Fibroblast of skin of abdomen (primary cell): Measurements from ENCODE around the gene TCEAL8. TPM values are rescaled to one million over a fixed set of nuclear protein-coding genes. Genes with fewer than 3 reads are reported as not detected.
"Not testable (repeated sequence)": the region's sequence is repeated elsewhere in the genome, so short reads cannot be mapped to it uniquely, and the experiment has no call there.

Experiments
- DNase-seq: peaks from one replicate; pipeline ENCODE4 v3.0.0-alpha.2; 2013
- polyA plus RNA-seq, 2 experiments: library from polyadenylated mRNA; unstranded; fragments of 120-200 nt; gene quantifications; one replicate each; pipeline ENCODE4 v1.2.1, GENCODE V29; 2013; ENCODE audit not compliant: insufficient read length in 2 of 2

TCEAL8 gene
- polyA plus RNA-seq (2013, experiment 1 of 2; ENCODE audit: insufficient read length) = 98.9 TPM
- 100 TPM for polyA plus RNA-seq (2013, experiment 2 of 2; ENCODE audit: insufficient read length)

DNA sequence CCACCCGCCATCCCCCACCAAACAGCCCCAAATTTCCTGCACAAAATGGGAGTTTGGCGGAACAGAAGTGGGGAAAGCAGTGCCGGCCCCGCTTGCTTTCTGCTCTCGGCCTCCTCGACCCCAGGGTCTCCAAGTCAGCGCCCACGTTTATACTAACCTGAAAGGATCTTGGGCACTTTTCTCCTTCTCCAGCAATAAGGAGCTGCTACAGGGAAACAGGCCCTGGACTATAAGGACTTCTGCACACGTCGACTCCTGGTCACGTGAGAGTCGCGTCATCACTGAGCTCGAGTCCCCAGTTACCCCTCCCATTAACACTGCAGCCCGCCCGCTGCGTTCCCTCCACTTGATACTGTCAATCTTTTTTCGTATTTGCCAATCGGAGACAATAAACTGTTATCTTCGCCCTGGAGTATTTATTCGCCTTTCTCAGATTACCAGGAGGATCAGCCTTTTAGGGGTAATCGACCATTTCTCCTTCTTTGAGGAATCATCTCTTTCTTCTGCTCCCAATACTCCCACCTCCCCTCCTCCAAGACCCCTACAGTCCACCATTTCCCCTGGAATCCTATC lies at the start of gene TCEAL8:
TSS of gene TCEAL8 (minus strand) at position 235 of the 573 bp plus-strand sequence. CDS start 1,176 bp downstream, outside the sequence.
- DNase-seq = peak; percentile 78

- DNase-seq = no peak
Observed at GRCh38 chrX:103304705-103305104, 49.8 kb upstream of the TCEAL8 start.

GRCh38 chrX:103293118-103293517 lies 38.2 kb upstream of the TCEAL8 start:
- DNase-seq = no peak

DNA sequence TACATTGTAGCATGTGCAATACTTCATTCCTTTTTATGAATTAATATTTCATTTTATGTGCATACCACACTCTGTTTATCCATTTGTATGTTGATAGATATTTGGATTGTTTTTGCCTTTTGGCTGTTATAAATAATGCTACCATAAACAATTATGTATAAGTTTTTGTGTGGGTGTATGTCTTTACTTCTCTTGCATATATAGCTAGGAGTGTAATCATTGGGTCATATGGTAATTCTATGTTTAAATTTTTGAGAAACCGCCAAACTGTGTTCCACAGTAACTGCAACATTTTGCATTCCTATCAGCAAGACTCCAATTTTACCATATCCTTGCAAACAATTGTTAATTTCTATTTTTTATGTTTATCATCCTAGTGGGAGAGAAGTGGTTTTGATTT lies 24.7 kb upstream of the TCEAL8 start:
- DNase-seq = no peak

- no peak for DNase-seq
Observed at GRCh38 chrX:103276581-103277002, 21.6 kb upstream of the TCEAL8 start, which contains the start of gene TCEAL5. Gene TCEAL5, minus strand, starts transcription at chrX:103276750. Its CDS starts 2,187 bp downstream, at chrX:103274563.

- no peak for DNase-seq
Observed at GRCh38 chrX:103275947-103276567, 21.1 kb upstream of the TCEAL8 start.

GRCh38 chrX:103274284-103274683 lies 19.3 kb upstream of the TCEAL8 start:
- DNase-seq = no peak

DNA sequence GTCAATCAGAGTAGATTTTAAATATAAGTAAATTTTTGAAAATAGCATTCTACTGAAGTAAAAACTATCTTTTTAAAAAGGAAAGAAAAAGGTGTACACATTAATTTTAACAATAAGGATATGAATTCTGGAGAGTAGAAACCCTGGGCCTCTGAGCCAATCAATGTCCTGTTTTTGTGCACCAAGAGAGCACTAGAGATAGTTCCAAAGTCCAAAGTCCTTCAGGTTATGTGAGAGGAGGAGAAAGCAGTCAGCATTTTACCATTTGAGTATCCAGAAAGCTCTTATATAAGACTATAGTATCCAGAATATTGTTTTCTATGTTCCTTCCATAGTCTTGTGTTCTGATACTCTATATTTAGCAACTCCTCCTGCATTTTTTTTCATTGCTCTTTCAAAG lies 3.3 kb upstream of the TCEAL8 start:
- DNase-seq = no peak

DNA sequence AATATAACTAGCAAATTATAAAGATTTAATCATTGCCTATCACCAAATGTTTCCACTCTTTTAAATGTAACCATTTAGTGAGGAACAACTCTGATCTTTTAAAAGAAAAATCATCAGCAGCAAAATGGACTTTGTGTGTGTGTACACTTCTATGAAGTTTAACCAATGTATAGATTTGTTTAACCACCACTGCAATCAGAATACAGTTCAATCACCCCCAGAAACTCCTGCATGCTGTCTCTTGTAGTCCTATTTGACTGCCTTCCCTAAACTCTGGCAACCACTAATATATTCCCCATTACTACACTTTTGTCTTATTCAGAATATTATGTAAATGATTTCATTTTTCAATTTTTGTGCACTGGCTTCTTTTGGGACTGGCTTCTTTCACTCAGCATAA lies 1.7 kb upstream of the TCEAL8 start:
- DNase-seq = no peak

DNA sequence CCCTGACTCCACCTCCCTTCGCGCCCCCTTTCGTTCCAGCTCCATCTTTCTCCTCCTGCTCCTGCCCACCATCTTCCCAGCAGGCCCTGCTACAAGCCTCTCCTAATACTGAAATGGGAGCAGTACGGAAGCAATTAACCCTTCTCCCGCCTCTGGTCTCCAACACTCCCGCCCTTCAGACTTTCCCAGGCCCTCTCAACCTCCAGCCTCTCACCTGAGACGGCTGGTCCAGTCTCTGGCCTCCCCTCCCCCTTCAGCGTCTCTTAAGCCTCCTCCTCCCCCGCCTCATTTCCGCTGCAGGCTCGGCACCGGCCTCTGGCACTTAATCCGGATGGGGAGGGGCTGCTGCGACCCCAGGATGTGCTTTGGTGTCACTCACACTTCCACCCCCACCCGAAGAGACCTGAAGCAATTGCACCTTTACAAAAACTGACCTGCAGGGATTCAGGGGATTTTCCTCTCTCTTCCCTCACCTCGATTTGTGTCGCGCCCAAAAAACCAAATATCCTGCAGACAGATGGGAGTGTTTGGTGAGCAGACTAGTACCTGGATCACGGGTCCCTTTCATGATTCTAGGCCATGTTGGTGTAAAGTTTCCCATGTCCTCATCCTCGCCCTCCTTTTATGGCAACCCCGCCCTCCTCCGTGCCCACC lies 657 bp downstream of the TCEAL8 start:
- DNase-seq = peak; percentile 22

DNA sequence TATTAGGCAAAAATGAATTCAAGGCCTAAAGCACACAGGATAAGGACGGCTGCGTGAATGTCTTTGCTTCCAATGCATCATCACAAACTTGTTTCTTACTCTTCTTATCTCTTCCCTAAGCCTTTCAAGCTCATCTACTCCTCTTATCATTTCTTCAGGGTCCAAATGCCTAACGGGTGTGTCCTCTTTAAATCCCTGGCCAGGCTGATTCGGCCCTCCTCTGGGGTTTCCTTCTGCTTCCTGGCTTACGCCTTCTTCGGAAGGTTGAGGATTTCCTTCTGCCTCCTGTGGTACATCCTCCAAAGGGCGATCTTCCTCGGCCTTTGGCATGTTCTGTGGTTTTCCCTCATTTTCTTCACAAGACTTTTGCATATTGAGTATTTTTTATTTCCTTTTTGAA lies 1.3 kb downstream of the TCEAL8 start:
- DNase-seq = no peak

DNA sequence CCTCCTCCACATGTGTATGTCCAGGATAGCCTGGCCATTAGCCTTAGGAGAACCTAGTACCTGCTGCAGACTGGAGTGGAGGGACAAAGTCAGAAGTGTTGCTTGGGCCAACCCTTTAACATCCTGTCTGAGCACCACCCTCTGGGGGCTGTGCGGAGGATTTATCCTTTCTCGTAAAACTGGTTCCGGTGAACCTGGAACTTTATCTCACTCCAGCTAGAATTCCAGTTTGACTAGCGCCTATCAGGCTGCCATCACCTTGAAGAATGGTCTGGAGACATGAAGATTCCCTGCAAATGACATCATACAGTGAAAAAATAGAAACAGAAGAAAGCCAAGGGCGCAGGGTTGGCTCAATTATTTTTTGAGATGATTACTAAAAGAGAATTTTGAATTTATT lies 4.0 kb downstream of the TCEAL8 start:
- no peak for DNase-seq

- no peak for DNase-seq
Observed at GRCh38 chrX:103249805-103250204, 5.2 kb downstream of the TCEAL8 start.

DNA sequence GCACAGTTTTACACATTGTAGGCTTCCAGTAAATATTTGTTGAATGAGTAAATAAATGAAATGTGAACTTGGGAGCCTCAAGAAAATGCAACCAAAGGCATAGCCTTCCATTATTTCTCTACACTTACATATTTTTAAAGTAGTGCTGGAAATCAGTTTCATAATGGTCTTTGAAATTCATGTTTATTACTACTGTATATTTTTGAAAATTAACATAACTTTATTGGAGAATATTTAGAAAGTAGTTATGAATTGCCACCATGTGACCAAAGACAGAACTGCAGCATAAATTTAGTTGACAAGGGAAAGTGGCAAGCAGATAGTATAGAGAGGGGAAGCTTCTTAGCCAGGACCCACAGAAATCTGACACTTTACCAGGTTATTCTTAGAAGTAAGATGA lies 6.4 kb downstream of the TCEAL8 start:
- DNase-seq = peak; percentile 2

DNA sequence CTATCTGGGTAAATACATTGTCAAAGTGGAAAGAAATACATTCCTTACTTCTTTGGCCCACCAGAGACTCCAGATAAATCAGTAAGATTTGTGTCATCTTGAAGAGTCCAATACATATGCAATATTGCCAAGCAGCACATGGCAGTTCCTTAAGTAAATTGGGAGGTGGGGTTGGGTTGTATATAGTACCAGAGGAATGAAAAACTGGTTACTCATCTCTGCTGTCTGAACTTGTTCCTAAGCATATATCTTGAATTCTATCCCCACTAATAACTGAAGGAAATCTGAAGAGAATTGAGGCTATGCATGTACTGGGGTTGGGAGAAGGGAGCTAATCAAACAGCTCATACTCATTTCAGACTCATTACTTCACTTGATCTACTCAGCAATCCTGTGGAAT lies 14.8 kb downstream of the TCEAL8 start:
- no peak for DNase-seq

- no peak for DNase-seq
Observed at GRCh38 chrX:103236296-103236695, 18.7 kb downstream of the TCEAL8 start.

DNA sequence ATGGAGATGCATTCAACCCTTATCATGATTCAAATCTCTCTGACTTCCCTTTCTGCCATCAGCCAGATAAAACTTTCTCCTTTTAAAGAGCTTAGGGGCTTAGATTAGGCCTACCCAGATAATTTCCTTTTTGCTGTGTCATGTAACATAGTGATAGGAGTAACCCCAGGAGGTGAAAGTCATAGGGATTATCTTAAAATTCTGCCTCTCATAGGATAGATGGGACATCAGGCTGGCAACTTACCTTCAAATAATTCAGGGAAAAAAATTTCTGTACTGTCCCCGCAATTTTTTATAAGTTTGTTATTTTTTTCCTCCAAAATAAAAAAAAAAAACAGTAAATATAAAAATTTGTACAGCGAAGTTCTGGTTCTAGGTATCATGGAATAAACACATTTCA lies 19.3 kb downstream of the TCEAL8 start:
- not testable (repeated sequence) for DNase-seq

DNA sequence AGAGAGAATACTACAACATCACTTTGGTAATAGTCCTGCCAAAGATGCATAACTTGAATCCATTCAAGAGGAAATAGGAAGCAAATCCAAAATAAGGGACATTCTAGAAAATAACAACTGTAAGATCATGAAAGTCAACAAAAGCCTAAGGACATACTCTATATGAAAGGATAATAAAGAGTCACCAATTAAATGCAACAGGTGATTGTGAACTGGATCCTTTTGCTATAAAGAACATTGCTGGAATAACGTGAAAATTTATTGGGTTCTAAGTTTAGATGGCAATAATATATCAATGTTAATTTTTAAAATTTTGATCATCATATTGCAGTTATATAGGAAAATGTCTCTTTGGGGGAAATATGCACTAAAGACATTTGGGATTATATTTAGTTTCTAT lies 20.1 kb downstream of the TCEAL8 start:
- DNase-seq = no peak

GRCh38 chrX:103233263-103233662 lies 21.7 kb downstream of the TCEAL8 start:
- no peak for DNase-seq

- DNase-seq = not testable (repeated sequence)
Observed at GRCh38 chrX:103225918-103226317, 29.0 kb downstream of the TCEAL8 start.

DNA sequence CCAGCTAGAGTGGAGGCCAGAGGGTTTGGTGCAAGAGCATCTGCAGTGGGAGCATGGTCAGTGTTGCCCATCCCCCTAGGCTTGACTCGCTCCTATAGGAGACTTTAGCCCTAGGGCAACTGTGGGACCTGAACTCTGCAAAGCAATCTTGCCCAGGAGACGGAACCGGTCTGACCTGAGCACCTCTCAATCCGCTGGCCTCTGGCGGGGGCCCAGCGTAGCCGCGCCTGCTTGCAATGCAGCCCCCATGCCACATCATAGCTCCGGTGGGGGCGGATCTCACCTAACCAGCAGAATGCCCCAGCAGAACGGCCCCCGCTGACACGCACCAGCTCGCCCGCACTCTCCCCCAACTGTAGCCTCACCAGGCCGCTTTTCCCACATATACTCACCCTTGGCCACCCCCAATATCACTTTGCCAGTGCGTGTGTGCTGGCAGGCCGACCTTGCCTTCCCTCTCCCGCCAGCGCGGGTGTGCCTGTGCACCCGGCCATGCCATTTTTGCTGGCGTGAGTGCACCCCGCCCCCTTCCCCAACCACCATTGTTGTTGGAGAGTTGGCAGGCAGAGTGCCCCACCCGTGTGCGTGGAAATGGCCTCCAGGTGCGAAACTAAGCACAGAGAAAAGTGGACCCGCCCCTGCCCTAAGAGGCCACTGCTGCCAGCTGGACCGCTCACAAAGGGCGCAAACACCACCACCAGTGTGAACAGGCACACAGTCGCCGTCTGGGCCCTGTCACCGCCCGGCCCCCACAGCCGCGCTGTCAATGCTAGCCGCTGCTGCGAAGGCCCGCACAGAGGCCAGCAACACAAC lies 34.2 kb downstream of the TCEAL8 start:
- no peak for DNase-seq

GRCh38 chrX:103215425-103215991 lies 39.4 kb downstream of the TCEAL8 start:
- DNase-seq = peak; percentile 24
